ENCODE data around the gene MPG.

- TF ChIP-seq POLR2AphosphoS5 (IDR thresholded peaks at IDR 0.05; ENCODE audit: low read depth, low read length) (no peak), REST (IDR thresholded peaks at IDR 0.05; ENCODE audit: insufficient read depth in 1 of 2, low read depth in 2 of 2, low read length in 2 of 2) (no peak)
Measured at GRCh38 chr16:57711-58110, 20.3 kb upstream of the MPG start.

All from PFSK-1 (cell line).